ENCODE measurements around the gene HEXIM2.
A peak's percentile ranks its signal among the peaks of the same experiment; 100 is the strongest.
"Not testable (repeated sequence)": the region's sequence is repeated elsewhere in the genome, so short reads cannot be mapped to it uniquely, and the experiment has no call there.

The HEXIM2 gene

DNA sequence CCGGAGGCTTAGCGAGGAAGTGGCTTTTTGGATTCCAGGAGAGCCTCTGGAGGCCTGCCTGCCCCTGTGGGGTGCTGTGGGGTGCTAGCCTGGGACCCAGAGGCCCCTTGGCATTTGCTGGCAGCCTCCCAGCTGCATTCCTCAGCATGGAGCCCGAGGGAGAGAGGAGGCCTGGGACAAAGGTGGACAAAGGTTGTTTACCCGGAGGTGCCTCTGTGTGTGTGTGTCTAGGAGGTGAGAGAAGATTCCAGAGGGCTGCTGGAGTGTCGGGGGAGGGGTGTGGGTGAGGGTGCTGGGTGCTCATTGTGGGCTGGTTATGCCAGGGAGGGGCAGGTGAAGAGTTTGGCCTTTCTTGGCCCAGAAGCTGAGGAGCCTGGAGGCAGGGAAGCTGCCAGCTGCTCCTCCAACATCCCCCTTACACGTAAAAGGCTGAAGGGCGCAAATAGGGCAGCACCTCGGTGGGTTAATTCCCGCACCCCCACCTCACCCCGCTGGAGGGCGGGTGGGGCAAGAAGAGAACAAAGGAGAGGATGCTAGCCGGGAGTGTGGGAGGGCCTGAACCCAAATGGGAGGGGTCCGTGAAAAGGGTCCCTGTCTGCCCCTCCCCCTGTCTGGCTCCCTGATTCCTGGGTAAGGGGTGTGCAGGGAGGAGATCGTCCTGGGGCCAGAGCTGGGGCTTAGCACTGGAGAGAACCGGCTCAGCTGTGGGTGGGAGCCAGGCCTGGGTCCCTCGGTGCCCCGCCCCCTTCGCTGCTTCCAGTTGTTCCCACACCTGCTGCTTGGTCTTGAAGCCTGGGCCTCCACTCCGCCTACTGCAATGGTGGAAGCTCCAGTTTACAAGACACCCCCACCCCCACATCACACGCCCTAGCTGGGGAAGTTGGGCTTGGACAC lies 9.9 kb downstream of the HEXIM2 start:
- DNase-seq, result no peak

DNA sequence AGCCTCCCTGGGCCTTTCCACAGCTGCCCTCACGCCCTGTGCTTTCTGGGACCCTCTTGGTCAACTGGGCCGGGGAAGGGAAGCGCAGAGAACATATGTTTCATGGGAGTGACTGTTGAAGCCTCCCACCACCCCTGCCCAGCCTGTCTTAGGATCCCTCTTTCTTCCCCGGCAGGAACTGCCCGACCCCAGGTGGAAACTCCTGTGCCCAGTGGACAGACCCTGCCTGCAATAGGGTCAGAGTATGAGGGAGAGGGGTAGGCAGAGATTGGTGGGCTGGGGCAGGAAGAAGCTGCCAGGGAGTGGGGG lies 10.5 kb downstream of the HEXIM2 start:
- no peak for DNase-seq

DNA sequence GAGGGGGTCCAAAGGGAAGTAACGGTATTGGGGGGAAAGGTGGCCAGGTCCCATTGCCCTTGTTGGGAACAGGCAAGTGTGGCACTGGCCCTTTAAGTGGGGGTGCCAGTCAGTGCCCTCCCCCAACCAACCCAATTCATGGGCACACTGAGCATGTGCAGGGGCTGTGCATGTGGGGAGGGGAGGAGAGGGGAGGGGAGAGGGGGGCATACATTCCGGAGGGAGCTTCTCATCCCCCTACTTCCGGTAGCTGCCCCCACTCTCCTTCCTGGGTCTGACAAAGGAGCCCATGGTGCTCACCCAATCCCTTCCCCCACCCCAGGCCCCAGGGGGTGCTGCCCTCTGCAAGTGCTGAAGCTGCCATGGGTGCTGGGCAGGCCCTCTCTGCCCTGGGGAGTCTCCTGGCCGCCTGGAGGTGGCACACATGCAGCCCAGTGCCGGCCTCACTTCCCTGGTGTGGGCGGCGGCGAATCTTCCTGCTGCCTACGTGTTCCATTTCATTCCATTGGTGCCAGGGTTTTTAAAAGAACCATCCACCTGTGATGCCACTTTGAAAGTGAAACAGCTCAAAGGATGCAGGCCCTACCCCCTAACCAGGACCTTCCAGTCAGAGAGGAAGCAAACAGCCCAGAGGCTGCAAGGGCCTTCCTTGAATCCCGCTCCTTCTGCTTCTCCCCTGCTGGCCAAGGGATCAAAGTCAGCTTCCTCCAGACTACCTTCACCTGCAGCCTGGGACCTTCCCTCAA lies 11.0 kb downstream of the HEXIM2 start:
- no peak for DNase-seq

DNA sequence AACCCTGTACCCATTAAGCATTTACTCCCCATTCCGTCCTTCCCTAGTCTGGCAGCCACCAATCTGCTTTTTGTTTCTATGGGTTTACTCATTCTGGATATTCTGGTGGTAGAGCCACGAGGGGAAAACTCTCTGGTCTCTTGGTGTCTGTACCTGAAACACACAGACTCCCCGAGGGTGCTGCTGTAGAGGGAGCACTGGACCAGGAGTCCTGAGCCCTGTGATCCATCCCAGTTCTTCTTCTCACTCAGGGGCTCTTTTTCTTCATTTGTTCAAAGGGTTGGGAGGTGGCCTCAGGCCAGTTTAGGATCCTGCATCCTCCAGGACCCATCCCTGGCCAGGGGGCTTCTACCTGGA lies 14.1 kb downstream of the HEXIM2 start:
- DNase-seq, result no peak

DNA sequence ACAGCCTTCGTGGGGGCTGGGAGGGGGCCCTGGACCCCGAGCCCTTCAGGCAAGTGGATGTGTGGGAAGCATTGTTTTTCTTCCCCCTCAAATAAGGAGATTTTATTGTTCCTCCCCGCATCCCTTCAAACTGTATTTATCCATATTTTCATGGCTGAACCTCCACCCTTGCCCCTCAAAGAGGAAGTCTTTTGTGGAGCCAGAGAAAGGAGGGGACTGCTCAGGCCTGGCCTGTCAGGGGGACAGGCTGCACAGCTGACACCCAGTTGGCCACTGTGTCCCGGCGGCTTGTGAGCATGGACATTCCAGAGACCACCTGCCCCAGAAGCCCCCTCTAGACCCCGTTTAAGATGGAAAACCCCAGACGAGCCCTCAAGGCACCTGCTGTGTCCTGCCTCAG lies 15.9 kb downstream of the HEXIM2 start:
- DNase-seq, result no peak

DNA sequence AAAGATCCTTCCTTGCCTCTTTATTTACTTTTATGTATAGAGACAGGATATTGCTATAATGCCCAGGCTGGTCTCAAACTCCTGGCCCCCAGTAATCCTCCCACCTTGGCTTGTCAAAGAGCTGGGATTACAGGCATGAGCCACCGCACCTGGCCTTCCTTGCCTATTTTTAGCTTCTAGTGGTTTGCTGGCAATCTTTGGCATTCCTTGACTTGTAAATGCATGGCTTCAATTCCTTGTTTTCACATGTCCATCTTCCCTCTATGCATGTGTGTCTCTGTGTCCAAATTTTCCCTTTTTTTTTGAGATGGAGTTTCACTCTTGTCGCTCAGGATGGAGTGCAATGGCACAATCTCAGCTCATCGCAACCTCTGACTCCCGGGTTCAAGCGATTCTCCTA lies 22.5 kb downstream of the HEXIM2 start:
- no peak for DNase-seq

DNA sequence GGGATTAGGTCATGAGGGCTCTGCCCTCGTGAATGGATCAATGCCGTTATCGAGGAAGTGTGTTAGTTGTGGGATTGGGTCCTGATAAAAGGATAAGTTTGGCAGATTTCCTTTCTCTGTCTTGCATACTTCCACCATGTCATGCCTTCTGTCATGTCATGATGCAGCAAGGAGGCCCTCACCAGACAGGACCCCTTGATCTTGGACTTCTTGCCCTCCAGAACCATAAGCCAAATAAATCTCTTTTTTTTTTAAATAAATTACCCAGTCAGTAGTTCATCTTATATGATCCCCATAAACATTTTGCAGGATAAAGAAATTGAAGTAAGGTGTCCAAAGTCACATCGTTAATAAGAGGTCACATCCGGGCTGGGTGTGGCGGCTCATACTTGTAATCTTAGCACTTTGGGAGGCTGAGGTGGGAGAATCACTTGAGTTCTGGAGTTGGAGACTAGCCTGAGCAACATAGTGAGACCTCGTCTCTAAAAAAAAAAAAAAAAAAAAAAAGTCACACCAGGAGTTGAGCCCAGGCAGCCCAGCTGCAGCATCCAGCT lies 25.2 kb downstream of the HEXIM2 start:
- no peak for DNase-seq

DNA sequence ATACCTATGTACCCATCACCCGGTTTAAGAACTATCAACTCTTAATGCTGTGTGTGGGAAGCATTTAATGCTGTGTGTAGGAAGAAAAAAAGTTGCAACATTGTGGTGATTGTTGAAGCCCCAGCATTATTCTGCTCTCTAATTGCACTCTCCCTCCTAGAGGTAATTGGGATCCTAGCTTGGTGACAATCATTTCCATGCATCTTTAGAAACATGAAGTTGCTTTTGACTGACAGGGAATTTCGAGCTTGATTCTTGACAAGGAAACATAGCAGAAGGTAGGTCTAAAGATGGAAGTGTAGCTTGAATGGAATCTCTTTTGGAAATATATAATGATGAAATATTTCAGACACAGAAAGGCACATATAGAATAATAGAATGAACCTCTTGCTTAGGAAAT lies 27.3 kb downstream of the HEXIM2 start:
- no peak for DNase-seq

DNA sequence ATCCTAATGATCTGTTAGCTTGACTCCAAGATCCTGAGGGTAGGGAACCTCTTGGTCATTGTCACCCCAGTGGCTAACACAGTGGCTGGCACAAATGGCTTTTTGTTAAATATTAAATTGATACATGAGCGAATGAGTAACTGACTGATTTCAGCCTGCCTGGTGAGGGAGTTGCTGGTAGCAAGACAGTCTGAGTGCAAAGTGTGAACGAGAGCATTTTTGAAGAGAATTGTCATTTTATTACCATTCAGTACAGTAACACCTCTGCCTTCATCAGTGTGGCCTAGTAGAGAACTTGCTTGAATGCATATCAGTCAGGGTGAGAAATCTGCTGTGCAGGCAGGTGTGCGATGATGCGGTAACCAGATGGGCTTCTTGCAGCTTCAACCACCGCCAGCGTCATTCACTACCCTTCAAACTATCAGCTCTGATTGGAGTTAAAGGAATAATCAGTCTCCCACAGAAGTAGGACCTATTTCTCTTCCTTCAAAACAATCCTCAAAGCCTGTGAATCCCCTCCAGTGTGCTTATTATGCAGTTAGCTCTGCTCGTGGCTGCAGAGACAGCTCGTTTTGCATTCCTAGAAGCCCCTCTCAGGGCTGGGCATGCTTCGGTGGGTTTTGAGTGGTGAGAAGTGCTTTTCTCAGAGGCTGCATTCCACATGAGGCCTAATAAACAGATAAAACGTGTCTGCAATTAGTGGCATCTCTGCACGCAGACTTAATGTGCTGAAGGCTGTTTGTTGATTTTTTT lies 29.0 kb downstream of the HEXIM2 start:
- no peak for DNase-seq

DNA sequence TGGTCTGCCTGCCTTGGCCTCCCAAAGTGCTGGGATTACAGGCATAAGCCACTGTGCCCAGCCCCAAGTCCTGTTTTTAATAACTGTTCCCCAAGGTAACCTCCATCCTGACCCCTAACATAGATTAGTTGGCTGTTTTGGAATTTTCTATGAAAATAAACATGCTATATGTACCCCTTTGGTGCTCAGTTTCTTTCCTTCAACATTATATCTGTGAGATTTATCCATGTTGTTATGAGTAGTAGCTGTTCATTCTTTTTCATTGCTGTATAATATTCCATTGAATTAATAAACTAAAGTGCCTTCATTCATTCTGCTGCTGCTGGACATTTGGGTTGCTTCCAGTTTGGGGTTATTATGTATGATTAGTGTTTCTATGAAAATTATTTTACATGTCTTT lies 33.7 kb downstream of the HEXIM2 start:
- DNase-seq, result no peak

DNA sequence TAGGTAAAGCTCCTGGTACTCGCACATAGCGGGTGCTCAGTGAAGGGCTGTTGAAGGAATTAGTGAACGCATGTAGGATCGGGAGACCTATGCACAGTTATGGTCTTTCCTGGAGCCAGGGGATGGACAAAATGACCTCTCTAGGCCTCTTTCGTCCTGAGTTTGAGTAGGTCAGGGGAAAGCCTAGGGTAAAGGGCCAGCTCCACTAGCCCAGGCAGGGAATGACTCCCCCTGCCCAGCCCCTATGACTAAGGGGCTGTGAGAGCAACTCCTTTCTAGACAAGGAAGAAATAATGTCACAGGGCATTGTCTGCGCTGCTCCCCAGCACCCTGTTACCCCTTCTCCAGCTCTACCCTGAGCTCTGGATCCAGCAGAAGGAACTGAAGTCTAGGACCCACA lies 35.4 kb downstream of the HEXIM2 start:
- no peak for DNase-seq

DNA sequence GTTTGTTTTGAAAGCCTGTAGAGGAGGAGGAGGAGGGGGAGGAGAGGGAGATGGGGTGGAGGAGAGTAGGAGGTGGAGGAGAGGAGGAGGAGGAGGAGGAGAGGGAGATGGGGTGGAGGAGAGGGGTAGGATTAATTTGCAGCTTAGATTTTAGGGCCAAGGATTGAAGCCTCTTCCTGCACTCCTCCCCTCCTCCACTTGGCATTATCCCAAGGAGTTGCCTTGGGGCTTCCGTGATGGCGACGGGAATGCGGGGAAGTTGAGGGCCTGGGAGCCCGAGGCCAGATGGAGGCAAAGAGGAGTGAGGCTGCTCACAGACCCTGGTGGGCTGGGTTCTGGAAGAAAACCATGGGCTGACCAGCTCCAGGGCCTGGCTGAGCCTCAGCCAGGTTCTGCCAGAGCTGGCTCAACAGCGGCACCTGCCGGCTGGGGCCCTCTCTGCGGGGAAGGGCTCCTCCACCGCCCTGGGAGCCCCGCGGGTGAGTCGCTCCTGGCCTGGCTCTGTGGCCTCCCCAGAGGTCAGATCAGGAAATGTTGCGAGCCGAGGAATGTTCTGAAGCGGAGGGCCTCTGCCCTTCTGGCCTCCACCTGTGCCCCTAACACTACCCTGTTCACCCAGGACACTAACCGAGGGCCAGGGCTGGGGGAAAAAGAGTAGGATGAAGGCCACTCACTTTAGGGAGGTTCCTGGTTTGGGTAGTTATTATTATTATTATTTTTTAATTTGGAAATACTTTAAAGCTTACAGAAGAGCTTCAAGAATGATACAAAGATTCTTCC lies 36.1 kb downstream of the HEXIM2 start:
- DNase-seq, result peak; percentile 94

DNA sequence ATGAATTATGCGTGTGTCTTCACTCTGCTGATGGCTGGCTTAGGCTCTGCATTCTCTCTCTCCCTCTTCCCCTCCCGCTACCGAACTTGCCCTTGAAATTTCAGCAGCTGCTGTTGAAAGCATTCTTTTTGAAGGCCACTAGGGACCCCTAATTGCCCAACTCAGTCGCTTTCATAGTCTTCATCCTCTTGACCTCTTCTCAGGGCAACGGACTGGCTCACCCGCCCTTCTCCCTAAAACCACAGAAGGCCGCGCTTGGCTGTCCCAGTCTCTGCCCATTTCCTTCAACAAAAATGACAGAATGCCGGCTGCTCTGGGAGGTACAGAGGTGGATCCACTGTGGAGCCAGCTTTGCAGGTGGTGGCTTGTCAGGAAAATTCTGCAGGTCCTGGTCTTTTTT lies 39.0 kb downstream of the HEXIM2 start:
- no peak for DNase-seq

DNA sequence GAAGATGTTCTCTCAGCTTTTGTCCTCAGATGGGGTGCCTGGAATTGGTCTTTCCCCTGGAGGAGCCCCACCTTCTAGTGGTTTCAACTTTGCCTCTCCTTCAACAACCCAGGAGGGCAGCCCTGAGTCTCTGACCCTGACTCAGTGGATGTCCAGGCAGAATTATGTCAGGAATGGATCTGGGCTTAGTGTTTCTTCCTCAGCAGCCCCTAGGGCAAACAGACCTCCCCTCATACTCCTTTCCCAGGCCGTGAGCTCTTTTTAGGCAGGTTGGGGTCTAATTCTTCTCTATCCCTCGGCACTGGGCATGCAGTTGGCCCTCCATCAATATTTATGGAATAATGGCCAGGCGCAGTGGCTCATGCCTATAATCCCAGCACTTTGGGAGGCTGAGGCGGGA lies 39.8 kb downstream of the HEXIM2 start:
- DNase-seq, result no peak

DNA sequence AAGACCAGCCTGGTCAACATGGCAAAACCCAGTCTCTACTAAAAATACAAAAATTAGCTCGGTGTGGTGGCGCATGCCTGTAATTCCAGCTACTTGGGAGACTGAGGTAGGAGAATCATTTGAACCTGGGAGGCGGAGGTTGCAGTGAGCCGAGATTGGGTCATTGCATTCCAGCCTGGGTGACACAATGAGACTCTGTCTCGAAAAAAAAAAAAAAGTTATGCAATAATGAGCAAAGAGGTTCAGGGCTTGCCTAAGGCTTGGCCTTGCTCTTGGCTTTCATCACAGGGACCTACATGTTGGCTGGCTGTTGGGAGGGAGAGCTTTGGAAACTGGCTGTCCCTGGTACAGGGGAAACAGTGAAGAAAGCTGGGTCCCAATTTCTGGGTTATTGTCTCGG lies 40.2 kb downstream of the HEXIM2 start:
- not testable (repeated sequence) for DNase-seq

DNA sequence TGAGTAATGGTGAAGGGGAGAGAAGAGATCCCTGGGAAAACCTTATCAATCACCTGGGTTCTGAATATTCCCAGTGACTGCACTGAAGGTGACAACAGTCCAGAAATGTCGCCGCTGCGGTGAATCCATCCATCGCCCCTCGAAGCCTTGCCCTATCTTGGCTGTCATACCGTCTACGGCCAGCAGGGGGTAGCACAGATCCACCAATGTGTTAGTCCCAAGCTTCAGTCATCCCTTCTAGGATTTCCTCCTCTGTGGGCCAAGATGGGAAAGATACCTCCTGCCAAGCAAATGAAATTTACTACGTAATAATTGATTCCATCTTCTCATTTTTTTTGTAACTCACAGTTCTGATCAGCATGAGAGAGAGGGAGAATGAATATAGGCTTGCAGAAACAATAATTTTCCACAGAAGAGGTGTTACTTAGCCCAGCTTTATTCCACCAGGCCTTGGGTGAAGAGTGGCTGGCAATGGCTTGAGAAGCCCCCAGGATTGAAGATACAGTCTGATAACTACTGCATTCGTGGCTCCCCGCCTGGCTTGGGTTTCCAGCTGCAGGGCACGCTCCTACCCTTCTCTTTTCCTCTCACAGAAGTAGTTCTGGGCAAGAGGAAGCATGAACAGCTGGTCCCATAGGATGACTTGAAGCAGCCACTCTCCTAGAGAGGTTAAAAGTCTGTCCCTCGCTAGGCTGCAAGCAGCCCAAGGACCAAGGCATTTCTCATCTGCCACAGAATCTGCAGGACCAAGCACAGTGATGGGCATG lies 57.4 kb downstream of the HEXIM2 start:
- peak; percentile 88 for DNase-seq

All from DMS53 (cell line).